IMR-90 (cell line): ENCODE results near the gene AFG3L2. TPM values are rescaled to one million over a fixed set of nuclear protein-coding genes. Genes with fewer than 3 reads are reported as not detected.

ENCODE experiments used
- ATAC-seq: fragments of 200-7000 bp; cut with Tn5 transposase; 2 replicates; pipeline ENCODE4 v1.9.1; 2020; ENCODE audit warnings: low read depth, mild to moderate bottlenecking, moderate library complexity
- BruUV-seq: library from RNA; stranded (reverse); fragments of 400-500 nt; replicated peaks from 2 replicates; lab custom pipeline; 2021; lab: Mats Ljungman, UMichigan
- CTCF ChIA-PET: fragments of 300-600 bp; formaldehyde crosslinking; extraction: SDS; loops from one replicate; lab custom pipeline; 2021; ENCODE audit warnings: antibody characterized with exemption; lab: Yijun Ruan, JAX
- POLR2A ChIA-PET: fragments of 300-600 bp; sonication (Branson Sonifier 250); formaldehyde crosslinking; loops from one replicate; lab custom pipeline; 2022; ENCODE audit warnings: antibody characterized with exemption; ENCODE audit not compliant: unreplicated experiment; lab: Charles Lee
- DNase-seq: peaks from one replicate; pipeline ENCODE4 v3.0.0; 2013
- H2AFZ ChIP-seq: replicated peaks from 2 replicates; pipeline ENCODE3; 2013; ENCODE audit warnings: low read length, mild to moderate bottlenecking; ENCODE audit not compliant: poor library complexity
- H2AK5ac ChIP-seq: 2 replicates; pipeline ENCODE4 v1.6.1; 2013; ENCODE audit warnings: low read depth, low read length, inconsistent platforms
- H2AK9ac ChIP-seq: replicated peaks from 2 replicates; pipeline ENCODE3; 2013; ENCODE audit warnings: mild to moderate bottlenecking, low read depth, low read length, moderate library complexity; ENCODE audit not compliant: poor library complexity
- H2BK120ac ChIP-seq: 2 replicates; pipeline ENCODE4 v1.6.1; 2013; ENCODE audit warnings: low read depth, low read length, inconsistent platforms
- H2BK15ac ChIP-seq: 3 replicates; pipeline ENCODE4 v1.6.1; 2013; ENCODE audit warnings: low read depth, low read length, inconsistent platforms
- H2BK20ac ChIP-seq: 2 replicates; pipeline ENCODE4 v1.6.1; 2013; ENCODE audit warnings: low read depth, mild to moderate bottlenecking, inconsistent platforms, low read length, moderate library complexity
- H2BK5ac ChIP-seq: 2 replicates; pipeline ENCODE4 v1.6.1; 2013; ENCODE audit warnings: mild to moderate bottlenecking, low read depth, low read length, inconsistent platforms; ENCODE audit not compliant: poor library complexity, severe bottlenecking
- H3K14ac ChIP-seq: replicated peaks from 2 replicates; pipeline ENCODE4 v1.6.1; 2013; ENCODE audit warnings: low read depth, low read length, inconsistent platforms
- H3K18ac ChIP-seq: 2 replicates; pipeline ENCODE4 v1.6.1; 2013; ENCODE audit warnings: low read depth, low read length, control low read depth
- H3K23ac ChIP-seq: 2 replicates; pipeline ENCODE4 v1.6.1; 2013; ENCODE audit warnings: low read depth, low read length, inconsistent platforms
- H3K27ac ChIP-seq: 2 replicates; pipeline ENCODE4 v1.5.1; 2013; ENCODE audit warnings: mild to moderate bottlenecking, control low read depth, low read length; ENCODE audit not compliant: insufficient read depth
- H3K27me3 ChIP-seq: 2 replicates; pipeline ENCODE4 v1.6.1; 2013; ENCODE audit warnings: low read length; ENCODE audit not compliant: control insufficient read depth, insufficient read depth
- H3K36me3 ChIP-seq: 2 replicates; pipeline ENCODE4 v1.6.1; 2013; ENCODE audit warnings: low read length, mixed read lengths; ENCODE audit not compliant: control insufficient read depth, insufficient read depth
- H3K4ac ChIP-seq: 2 replicates; pipeline ENCODE4 v1.6.1; 2013; ENCODE audit warnings: low read depth, low read length, inconsistent platforms
- H3K4me1 ChIP-seq: 2 replicates; pipeline ENCODE4 v1.6.1; 2013; ENCODE audit warnings: low read length, mixed read lengths; ENCODE audit not compliant: control insufficient read depth, insufficient read depth
- H3K4me2 ChIP-seq: 2 replicates; pipeline ENCODE4 v1.6.1; 2013; ENCODE audit warnings: low read depth, mild to moderate bottlenecking, control low read depth, low read length, moderate library complexity
- H3K4me3 ChIP-seq: 2 replicates; pipeline ENCODE4 v1.5.1; 2013; ENCODE audit warnings: low read depth, mild to moderate bottlenecking, control low read depth, low read length, moderate library complexity; ENCODE audit not compliant: insufficient read depth
- H3K56ac ChIP-seq: 2 replicates; pipeline ENCODE4 v1.6.1; 2013; ENCODE audit warnings: low read length, inconsistent platforms; ENCODE audit not compliant: insufficient read depth; ENCODE audit errors: extremely low read depth
- H3K79me1 ChIP-seq, 2 experiments: 2 replicates each; pipeline ENCODE4 v1.6.1; 2013; ENCODE audit warnings: low read length in 2 of 2, inconsistent platforms in 1 of 2, low read depth in 1 of 2
- H3K9ac ChIP-seq: 2 replicates; pipeline ENCODE4 v1.6.1; 2013; ENCODE audit warnings: low read depth, low read length, control low read depth
- H3K9me1 ChIP-seq: 2 replicates; pipeline ENCODE4 v1.6.1; 2013; ENCODE audit warnings: low read length, inconsistent platforms; ENCODE audit not compliant: insufficient read depth
- H3K9me3 ChIP-seq: 2 replicates; pipeline ENCODE4 v1.6.1; 2013; ENCODE audit warnings: low read length; ENCODE audit not compliant: control insufficient read depth, insufficient read depth
- H4K20me1 ChIP-seq: 2 replicates; pipeline ENCODE4 v1.6.1; 2013; ENCODE audit warnings: low read length, inconsistent platforms; ENCODE audit not compliant: insufficient read depth
- H4K5ac ChIP-seq: 2 replicates; pipeline ENCODE4 v1.6.1; 2013; ENCODE audit warnings: mild to moderate bottlenecking, low read depth, low read length, control low read depth
- H4K8ac ChIP-seq, 2 experiments: 2 replicates each; pipeline ENCODE4 v1.6.1; 2013; ENCODE audit warnings: low read depth in 2 of 2, low read length in 2 of 2, control low read depth in 1 of 2, inconsistent platforms in 1 of 2
- H4K91ac ChIP-seq: 2 replicates; pipeline ENCODE4 v1.6.1; 2013; ENCODE audit warnings: low read depth, low read length, inconsistent platforms; ENCODE audit not compliant: insufficient read depth
- CHD1 ChIP-seq: IDR thresholded peaks from 2 replicates; pipeline ENCODE4 v1.6.1; 2012; ENCODE audit warnings: low read depth, low read length, improper control_type of control experiment
- RAD21 ChIP-seq: IDR thresholded peaks from 2 replicates; pipeline ENCODE4 v1.6.1; 2012; ENCODE audit warnings: low read length, improper control_type of control experiment
- WGBS, 2 experiments: methylation state at CpG; one replicate each; pipeline versions ENCODE4 v1.1.5 to v1.1.7; 2013; ENCODE audit warnings: missing lambda C conversion rate in 2 of 2; ENCODE audit not compliant: insufficient read length in 1 of 2; ENCODE audit errors: extremely low coverage in 2 of 2; 5-methylcytosine and 5-hydroxymethylcytosine counted together
- dilution Hi-C: fragments of 300-500 bp; cut with HindIII; formaldehyde crosslinking; loops from one replicate; pipeline ENCODE4 v1.14.3; 2018; ENCODE audit warnings: low sequenced_read_pairs; ENCODE audit not compliant: unreplicated experiment
- in situ Hi-C: fragments of 300-500 bp; cut with MboI; formaldehyde crosslinking; loops from 3 replicates; pipeline ENCODE4 v1.14.3; 2019; ENCODE audit warnings: low sequenced_read_pairs, inconsistent platforms, mixed read lengths
- intact Hi-C: fragments of 100-400 bp; cut with micrococcal nuclease; formaldehyde crosslinking; loops from 2 replicates; pipeline ENCODE4 v1.10.0; 2022
- polyA plus RNA-seq, 3 experiments: library from polyadenylated mRNA; depleted of rRNA; stranded (reverse); fragments of >200 nt; gene quantifications; 2 replicates each; pipeline ENCODE4 v1.2.3, GENCODE V29; 2012; ENCODE audit warnings: low replicate concordance in 1 of 3
- total RNA-seq: library from RNA; depleted of rRNA; stranded (reverse); fragments of >200 nt; gene quantifications from 2 replicates; pipeline ENCODE4 v1.2.3, GENCODE V29; 2012

Gene AFG3L2
- total and polyA plus RNA-seq, 2 of the 4 experiments (the other 2 are of a cell fraction) = 26.9 to 37.6 TPM

- H2AK9ac ChIP-seq = no peak overlapping the region
- no peak overlapping the region for H2AK5ac ChIP-seq
- H2BK20ac ChIP-seq = no peak overlapping the region
- no peaks in the 10 kb centered on the region for H3K9me3 ChIP-seq
- dilution Hi-C loops = no loop called here
- no peak overlapping the region for H4K91ac ChIP-seq
- H2AFZ ChIP-seq = no peak overlapping the region
- no peak overlapping the region for H3K4me3 ChIP-seq
- H3K79me1 ChIP-seq = peaks cover 31 to 78% of the 10 kb centered on the region in 2 experiments
- H3K4me1 ChIP-seq = peaks cover 2% of the 10 kb centered on the region
- no peak for DNase-seq
- H3K27ac ChIP-seq = no peak overlapping the region
- no peak overlapping the region for H3K56ac ChIP-seq
- no peak overlapping the region for H3K14ac ChIP-seq
- peaks cover 46% of the 10 kb centered on the region for H4K20me1 ChIP-seq
- intact Hi-C loops = no loop called here
- TF ChIP-seq RAD21 = no peak
- TF ChIP-seq CHD1 = no peak
- no peak overlapping the region for H3K23ac ChIP-seq
- H3K36me3 ChIP-seq = peaks cover 14% of the 10 kb centered on the region
- peaks cover 18% of the 10 kb centered on the region for H3K9me1 ChIP-seq
- in situ Hi-C loops = loop anchor here (10.0 kb wide), 2 partner anchors 63 to 573 kb away; partner anchors contain the start of gene SEH1L
- no peak overlapping the region for H4K5ac ChIP-seq
- WGBS, 2 experiments = no CpG with 5 or more reads among the region's 2 CpGs
- no TSS peak for BruUV-seq
- H2BK120ac ChIP-seq = no peak overlapping the region
- H2BK5ac ChIP-seq = no peak overlapping the region
- ChIA-PET CTCF (interaction anchor here (1.1 kb wide), 1 partner anchor 20 kb away, joined by 3 read pairs; no protein-coding TSS in a partner anchor), POLR2A (no interaction called here)
- H3K9ac ChIP-seq = no peak overlapping the region
- no peaks in the 10 kb centered on the region for H3K27me3 ChIP-seq
- no peak overlapping the region for H3K4ac ChIP-seq
- no peak for ATAC-seq
- no peak overlapping the region for H3K18ac ChIP-seq
- no peak overlapping the region for H2BK15ac ChIP-seq
- H3K4me2 ChIP-seq = no peak overlapping the region
- no peak overlapping the region for H4K8ac ChIP-seq
Measured at GRCh38 chr18:12371590-12371989, 5.4 kb downstream of the AFG3L2 start.
